Measurements from ENCODE around the gene NPIPB8. TPM values are rescaled to one million over a fixed set of nuclear protein-coding genes. Genes with fewer than 3 reads are reported as not detected.
"Not testable (repeated sequence)": the region's sequence is repeated elsewhere in the genome, so short reads cannot be mapped to it uniquely, and the experiment has no call there.

The NPIPB8 gene
- 0.70 and 1.2 TPM in 2 replicates for total RNA-seq

GRCh38 chr16:28637765-28638164 is at the start of gene NPIPB8:
NPIPB8 (plus strand) TSS chr16:28638065; CDS start chr16:28638361, 296 bp downstream.
- H3K27me3 Mint-ChIP-seq (ENCODE audit: insufficient read depth): peaks cover 10% of the 10 kb centered on the region
- H3K4me1 Mint-ChIP-seq (ENCODE audit: low read depth); H3K4me3 Mint-ChIP-seq; H3K36me3 Mint-ChIP-seq (ENCODE audit: low read depth); DNase-seq (ENCODE audit: low spot score); intact Hi-C loops (cut with micrococcal nuclease); H3K27ac Mint-ChIP-seq; H3K9me3 Mint-ChIP-seq: not testable (repeated sequence)

GRCh38 chr16:28589069-28589468 is 48.8 kb upstream of the NPIPB8 start:
- Mint-ChIP-seq H3K27me3 (ENCODE audit: insufficient read depth) (no peaks in the 10 kb centered on the region), H3K4me1 (ENCODE audit: low read depth) (no peaks in the 10 kb centered on the region), H3K4me3 (no peak overlapping the region), H3K27ac (no peak overlapping the region), H3K36me3 (ENCODE audit: low read depth) (peaks cover 9% of the 10 kb centered on the region), H3K9me3 (no peaks in the 10 kb centered on the region)
- DNase-seq (ENCODE audit: low spot score): no peak
- intact Hi-C loops (cut with micrococcal nuclease): no loop called here

DNA sequence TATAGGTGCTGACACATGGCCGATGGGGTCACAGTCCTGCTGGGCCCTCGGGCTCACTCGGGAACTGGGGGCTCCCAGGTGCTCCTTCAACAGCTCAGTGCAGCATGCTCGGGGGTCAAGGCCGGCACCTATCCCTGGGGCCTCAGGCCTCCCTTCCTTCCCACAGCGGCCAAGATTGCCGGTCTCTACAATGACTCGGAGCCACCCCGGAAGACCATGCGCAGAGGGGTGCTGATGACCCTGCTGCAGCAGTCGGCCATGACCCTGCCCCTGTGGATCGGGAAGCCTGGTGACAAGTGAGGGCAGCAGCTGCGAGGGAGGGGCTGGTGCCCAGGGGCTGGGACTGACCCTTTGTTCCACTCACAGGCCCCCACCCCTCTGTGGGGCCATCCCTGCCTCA is 47.9 kb upstream of the NPIPB8 start:
- intact Hi-C loops (cut with micrococcal nuclease): no loop called here
- Mint-ChIP-seq H3K4me3 (no peak overlapping the region), H3K4me1 (ENCODE audit: low read depth) (no peaks in the 10 kb centered on the region), H3K9me3 (no peaks in the 10 kb centered on the region), H3K27me3 (ENCODE audit: insufficient read depth) (no peaks in the 10 kb centered on the region), H3K27ac (no peak overlapping the region), H3K36me3 (ENCODE audit: low read depth) (peaks cover 7% of the 10 kb centered on the region)
- no peak for DNase-seq (ENCODE audit: low spot score)

GRCh38 chr16:28590384-28591340 is 47.2 kb upstream of the NPIPB8 start:
- Mint-ChIP-seq H3K36me3 (ENCODE audit: low read depth) (peaks cover 6% of the 10 kb centered on the region), H3K4me3 (no peak overlapping the region), H3K4me1 (ENCODE audit: low read depth) (no peaks in the 10 kb centered on the region), H3K9me3 (no peaks in the 10 kb centered on the region), H3K27me3 (ENCODE audit: insufficient read depth) (no peaks in the 10 kb centered on the region), H3K27ac (no peak overlapping the region)
- intact Hi-C loops (cut with micrococcal nuclease): no loop called here
- no peak for DNase-seq (ENCODE audit: low spot score)

- H3K36me3 Mint-ChIP-seq (ENCODE audit: low read depth): peaks cover 4% of the 10 kb centered on the region
- intact Hi-C loops (cut with micrococcal nuclease): no loop called here
- no peak overlapping the region for H3K27ac Mint-ChIP-seq
- no peak overlapping the region for H3K4me3 Mint-ChIP-seq
- H3K9me3 Mint-ChIP-seq: no peaks in the 10 kb centered on the region
- DNase-seq (ENCODE audit: low spot score): no peak
- no peaks in the 10 kb centered on the region for H3K27me3 Mint-ChIP-seq (ENCODE audit: insufficient read depth)
- no peaks in the 10 kb centered on the region for H3K4me1 Mint-ChIP-seq (ENCODE audit: low read depth)
Measured at GRCh38 chr16:28591355-28591754, 46.5 kb upstream of the NPIPB8 start.

GRCh38 chr16:28592511-28592910 is 45.4 kb upstream of the NPIPB8 start:
- Mint-ChIP-seq H3K4me1 (ENCODE audit: low read depth) (no peaks in the 10 kb centered on the region), H3K36me3 (ENCODE audit: low read depth) (peaks cover 4% of the 10 kb centered on the region), H3K9me3 (no peaks in the 10 kb centered on the region), H3K4me3 (no peak overlapping the region), H3K27me3 (ENCODE audit: insufficient read depth) (no peaks in the 10 kb centered on the region), H3K27ac (no peak overlapping the region)
- intact Hi-C loops (cut with micrococcal nuclease): no loop called here
- no peak for DNase-seq (ENCODE audit: low spot score)

GRCh38 chr16:28592979-28593553 is 44.8 kb upstream of the NPIPB8 start:
- intact Hi-C loops (cut with micrococcal nuclease): no loop called here
- Mint-ChIP-seq H3K36me3 (ENCODE audit: low read depth) (peaks cover 4% of the 10 kb centered on the region), H3K9me3 (no peaks in the 10 kb centered on the region), H3K27ac (no peak overlapping the region), H3K4me1 (ENCODE audit: low read depth) (no peaks in the 10 kb centered on the region), H3K27me3 (ENCODE audit: insufficient read depth) (no peaks in the 10 kb centered on the region), H3K4me3 (no peak overlapping the region)
- DNase-seq (ENCODE audit: low spot score): no peak

- not testable (repeated sequence) for DNase-seq (ENCODE audit: low spot score); H3K4me1 Mint-ChIP-seq (ENCODE audit: low read depth); H3K4me3 Mint-ChIP-seq
Measured at GRCh38 chr16:28595451-28595850, 42.4 kb upstream of the NPIPB8 start.

DNA sequence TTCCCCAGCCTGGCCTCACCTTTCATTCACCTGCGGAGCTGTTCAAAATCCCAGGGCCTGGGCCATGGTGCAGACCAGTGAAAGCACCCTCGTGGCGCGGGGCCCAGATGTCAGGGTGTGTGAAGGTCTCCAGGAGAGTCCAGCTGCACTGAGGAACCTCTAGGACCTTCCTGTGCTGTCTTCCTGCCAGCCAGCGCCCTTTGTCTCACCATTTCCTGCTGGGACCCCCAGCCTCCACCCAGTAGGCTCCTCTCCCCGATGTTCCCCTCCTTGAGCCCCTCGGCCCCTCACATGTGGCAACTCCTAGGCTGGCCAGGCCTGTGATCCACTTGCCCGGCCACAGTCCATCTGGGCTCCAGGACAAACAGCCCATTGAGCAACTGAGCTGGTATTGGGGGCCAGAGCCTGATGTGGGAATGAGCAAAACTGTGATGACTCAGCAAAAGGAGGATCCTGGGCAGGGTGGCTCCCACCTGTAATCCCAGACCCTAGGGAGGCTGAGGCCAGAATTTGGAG is 41.7 kb upstream of the NPIPB8 start:
- Mint-ChIP-seq H3K36me3 (ENCODE audit: low read depth) (no peaks in the 10 kb centered on the region), H3K27me3 (ENCODE audit: insufficient read depth) (no peaks in the 10 kb centered on the region), H3K27ac (no peak overlapping the region), H3K4me3 (no peak overlapping the region), H3K4me1 (ENCODE audit: low read depth) (no peaks in the 10 kb centered on the region), H3K9me3 (no peaks in the 10 kb centered on the region)
- intact Hi-C loops (cut with micrococcal nuclease): no loop called here
- DNase-seq (ENCODE audit: low spot score): no peak

More at GRCh38 chr16:28595451-28595850, 42.4 kb upstream of the NPIPB8 start:
- intact Hi-C loops (cut with micrococcal nuclease); H3K9me3 Mint-ChIP-seq; H3K36me3 Mint-ChIP-seq (ENCODE audit: low read depth); H3K27me3 Mint-ChIP-seq (ENCODE audit: insufficient read depth); H3K27ac Mint-ChIP-seq: not testable (repeated sequence)

- Mint-ChIP-seq H3K27me3 (ENCODE audit: insufficient read depth) (no peaks in the 10 kb centered on the region), H3K9me3 (no peaks in the 10 kb centered on the region), H3K27ac (no peak within 1 kb of the TSS), H3K4me3 (no peak within 1 kb of the TSS), H3K4me1 (ENCODE audit: low read depth) (no peaks in the 10 kb centered on the region), H3K36me3 (ENCODE audit: low read depth) (no peaks in the 10 kb centered on the region)
- no peak for DNase-seq (ENCODE audit: low spot score)
- intact Hi-C loops (cut with micrococcal nuclease): no loop called here
Measured at GRCh38 chr16:28596840-28597691, 40.8 kb upstream of the NPIPB8 start, which contains the start of gene SULT1A2. SULT1A2 (minus strand) TSS chr16:28597050; CDS start chr16:28595930, 1,120 bp downstream.

DNA sequence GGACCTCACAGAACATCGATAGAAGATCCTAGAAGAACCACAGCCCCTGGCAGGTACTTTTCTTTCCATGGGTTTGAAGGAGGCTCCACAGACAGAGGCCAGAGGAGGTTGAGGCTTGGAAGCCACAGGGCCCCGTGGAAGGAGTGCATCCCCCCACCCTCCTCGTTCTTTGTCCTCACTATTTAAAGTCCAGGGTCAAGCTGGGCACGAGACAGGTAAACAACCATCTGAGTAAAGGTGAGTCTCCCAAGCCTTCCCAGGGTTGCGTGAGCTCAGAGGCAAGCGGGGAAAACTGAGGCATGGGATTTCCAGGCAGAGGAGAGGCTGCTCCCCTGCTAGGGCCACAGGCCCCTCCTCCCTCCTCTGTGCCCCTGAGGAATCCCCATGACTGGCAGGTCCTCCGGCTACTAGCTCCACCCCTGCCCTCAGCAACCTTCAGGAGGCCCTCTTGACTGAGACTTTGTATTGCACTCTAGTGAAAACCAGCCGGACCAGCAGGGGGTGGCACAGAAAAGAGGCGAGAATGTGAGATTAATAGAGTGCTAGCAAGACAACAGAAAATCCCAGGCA is 40.1 kb upstream of the NPIPB8 start:
- H3K27me3 Mint-ChIP-seq (ENCODE audit: insufficient read depth): no peaks in the 10 kb centered on the region
- no peak overlapping the region for H3K27ac Mint-ChIP-seq
- H3K36me3 Mint-ChIP-seq (ENCODE audit: low read depth): no peaks in the 10 kb centered on the region
- no peaks in the 10 kb centered on the region for H3K9me3 Mint-ChIP-seq
- no peak for DNase-seq (ENCODE audit: low spot score)
- no peak overlapping the region for H3K4me3 Mint-ChIP-seq
- H3K4me1 Mint-ChIP-seq (ENCODE audit: low read depth): no peaks in the 10 kb centered on the region
- intact Hi-C loops (cut with micrococcal nuclease): no loop called here
